Transverse colon (tissue), 3 donors: ENCODE data around the gene CCDC197.

Experiments
- EP300 ChIP-seq: sonication (generic); formaldehyde crosslinking; IDR thresholded peaks from one replicate; pipeline ENCODE4 v1.6.1; 2017; ENCODE audit warnings: antibody characterized with exemption, low read depth
- TF ChIP-seq, protein P1 (sequence below), 5 experiments: fragments of 200-600 bp in 3 of 5; fragments of 450-650 bp in 2 of 5; sonication (generic) in 3 of 5; IDR thresholded peaks; 1 replicate in 2 of 5; 2 replicates in 3 of 5; pipeline ENCODE4 v1.5.1; 2016 to 2017; ENCODE audit warnings: antibody characterized with exemption in 5 of 5, inconsistent platforms in 3 of 5, mild to moderate bottlenecking in 2 of 5, moderate library complexity in 1 of 5

- TF ChIP-seq, protein P1, sequence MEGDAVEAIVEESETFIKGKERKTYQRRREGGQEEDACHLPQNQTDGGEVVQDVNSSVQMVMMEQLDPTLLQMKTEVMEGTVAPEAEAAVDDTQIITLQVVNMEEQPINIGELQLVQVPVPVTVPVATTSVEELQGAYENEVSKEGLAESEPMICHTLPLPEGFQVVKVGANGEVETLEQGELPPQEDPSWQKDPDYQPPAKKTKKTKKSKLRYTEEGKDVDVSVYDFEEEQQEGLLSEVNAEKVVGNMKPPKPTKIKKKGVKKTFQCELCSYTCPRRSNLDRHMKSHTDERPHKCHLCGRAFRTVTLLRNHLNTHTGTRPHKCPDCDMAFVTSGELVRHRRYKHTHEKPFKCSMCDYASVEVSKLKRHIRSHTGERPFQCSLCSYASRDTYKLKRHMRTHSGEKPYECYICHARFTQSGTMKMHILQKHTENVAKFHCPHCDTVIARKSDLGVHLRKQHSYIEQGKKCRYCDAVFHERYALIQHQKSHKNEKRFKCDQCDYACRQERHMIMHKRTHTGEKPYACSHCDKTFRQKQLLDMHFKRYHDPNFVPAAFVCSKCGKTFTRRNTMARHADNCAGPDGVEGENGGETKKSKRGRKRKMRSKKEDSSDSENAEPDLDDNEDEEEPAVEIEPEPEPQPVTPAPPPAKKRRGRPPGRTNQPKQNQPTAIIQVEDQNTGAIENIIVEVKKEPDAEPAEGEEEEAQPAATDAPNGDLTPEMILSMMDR (IDR thresholded peaks at IDR 0.05) = no peak
- TF ChIP-seq EP300 = no peak
Observed at GRCh38 chr14:94038510-94038909, 41.4 kb downstream of the CCDC197 start.
